SK-N-SH treated with all-trans-retinoic acid at 6 μM for 48 hours (cell line): ENCODE measurements around the gene ARHGAP15.

ENCODE experiments used
- ATAC-seq: fragments of 200-7000 bp; cut with Tn5 transposase; 3 replicates; pipeline ENCODE4 v1.9.1; 2020; ENCODE audit warnings: mild to moderate bottlenecking, moderate library complexity
- ARNTL ChIP-seq: fragments of 450-650 bp; formaldehyde crosslinking; IDR thresholded peaks from 2 replicates; pipeline ENCODE4 v1.5.0; 2020; ENCODE audit warnings: low read depth, mild to moderate bottlenecking, moderate library complexity, borderline replicate concordance
- BACH2 ChIP-seq: fragments of 250-450 bp; sonication (Bioruptor Pico); IDR thresholded peaks from 2 replicates; pipeline ENCODE4 v1.9.0; 2021; ENCODE audit warnings: mild to moderate bottlenecking, borderline replicate concordance
- CSDC2 ChIP-seq: fragments of 250-450 bp; sonication (Bioruptor Pico); IDR thresholded peaks from 2 replicates; pipeline ENCODE4 v1.5.0; 2020; ENCODE audit warnings: mild to moderate bottlenecking, moderate library complexity
- ESRRG ChIP-seq: fragments of 250-450 bp; sonication (Bioruptor Pico); IDR thresholded peaks from 2 replicates; pipeline ENCODE4 v1.6.1; 2021; ENCODE audit warnings: mild to moderate bottlenecking
- GLIS3 ChIP-seq: fragments of 250-450 bp; sonication (Bioruptor Pico); IDR thresholded peaks from 2 replicates; pipeline ENCODE4 v1.5.0; 2020; ENCODE audit warnings: mild to moderate bottlenecking, moderate library complexity
- ISL1 ChIP-seq: fragments of 250-450 bp; sonication (Bioruptor Pico); IDR thresholded peaks from 2 replicates; pipeline ENCODE4 v2.1.2; 2022; ENCODE audit warnings: mild to moderate bottlenecking, moderate library complexity
- OSR1 ChIP-seq: fragments of 250-450 bp; sonication (Bioruptor Pico); IDR thresholded peaks from 2 replicates; pipeline ENCODE4 v1.8.0; 2022; ENCODE audit warnings: moderate library complexity, mild to moderate bottlenecking, inconsistent platforms
- PPARA ChIP-seq: fragments of 250-450 bp; sonication (Bioruptor Pico); IDR thresholded peaks from 2 replicates; pipeline ENCODE4 v1.5.0; 2020; ENCODE audit warnings: mild to moderate bottlenecking, borderline replicate concordance
- RARB ChIP-seq: fragments of 250-450 bp; sonication (Bioruptor Pico); IDR thresholded peaks from 2 replicates; pipeline ENCODE4 v1.8.0; 2021; ENCODE audit warnings: mild to moderate bottlenecking, moderate library complexity
- SNAI2 ChIP-seq: fragments of 250-450 bp; sonication (Bioruptor Pico); IDR thresholded peaks from 2 replicates; pipeline ENCODE4 v1.5.0; 2020; ENCODE audit warnings: mild to moderate bottlenecking, moderate library complexity
- TCF4 ChIP-seq: fragments of 250-450 bp; sonication (Bioruptor Pico); IDR thresholded peaks from 2 replicates; pipeline ENCODE4 v1.8.0; 2021; ENCODE audit warnings: mild to moderate bottlenecking, moderate library complexity, borderline replicate concordance
- TOX ChIP-seq: fragments of 250-450 bp; sonication (Bioruptor Pico); IDR thresholded peaks from 2 replicates; pipeline ENCODE4 v1.8.0; 2021; ENCODE audit warnings: mild to moderate bottlenecking, moderate library complexity, borderline replicate concordance
- ZC3H10 ChIP-seq: fragments of 250-450 bp; sonication (Bioruptor Pico); IDR thresholded peaks from 2 replicates; pipeline ENCODE4 v1.5.1; 2021; ENCODE audit warnings: mild to moderate bottlenecking, moderate library complexity
- ZFP3 ChIP-seq: fragments of 250-450 bp; sonication (Bioruptor Pico); IDR thresholded peaks from 2 replicates; pipeline ENCODE4 v1.5.0; 2020; ENCODE audit warnings: mild to moderate bottlenecking, moderate library complexity
- ZFP30 ChIP-seq: fragments of 450-650 bp; formaldehyde crosslinking; IDR thresholded peaks from 2 replicates; pipeline ENCODE4 v1.5.0; 2022; ENCODE audit warnings: mild to moderate bottlenecking, moderate library complexity
- ZNF565 ChIP-seq: fragments of 450-650 bp; formaldehyde crosslinking; conservative IDR thresholded peaks from 2 replicates; pipeline ENCODE4 v1.5.0; 2020; ENCODE audit warnings: low read depth, mild to moderate bottlenecking, moderate library complexity
- ZNF70 ChIP-seq: fragments of 450-650 bp; formaldehyde crosslinking; IDR thresholded peaks from 2 replicates; pipeline ENCODE4 v1.5.0; 2020; ENCODE audit warnings: mild to moderate bottlenecking, moderate library complexity
- ZNF8 ChIP-seq: fragments of 450-650 bp; formaldehyde crosslinking; IDR thresholded peaks from 2 replicates; pipeline ENCODE4 v1.5.0; 2020; ENCODE audit warnings: mild to moderate bottlenecking, moderate library complexity
- TF ChIP-seq, protein P1 (sequence below): fragments of 250-450 bp; sonication (Bioruptor Pico); IDR thresholded peaks from 2 replicates; pipeline ENCODE4 v1.8.0; 2021; ENCODE audit warnings: low read depth, mild to moderate bottlenecking, moderate library complexity, borderline replicate concordance
- TF ChIP-seq, protein P2 (sequence below): fragments of 250-450 bp; sonication (Bioruptor Pico); IDR thresholded peaks from 2 replicates; pipeline ENCODE4 v1.5.1; 2021; ENCODE audit warnings: mild to moderate bottlenecking, moderate library complexity
- TF ChIP-seq, protein P3 (sequence below): fragments of 250-450 bp; sonication (Bioruptor Pico); IDR thresholded peaks from 2 replicates; pipeline ENCODE4 v1.5.0; 2020; ENCODE audit warnings: mild to moderate bottlenecking, moderate library complexity
- TF ChIP-seq, protein P4 (sequence below): fragments of 250-450 bp; sonication (Bioruptor Pico); IDR thresholded peaks from 2 replicates; pipeline ENCODE4 v1.8.0; 2020; ENCODE audit warnings: mild to moderate bottlenecking, moderate library complexity, borderline replicate concordance
- TF ChIP-seq, protein P5 (sequence below): fragments of 250-450 bp; sonication (Bioruptor Pico); IDR thresholded peaks from 2 replicates; pipeline ENCODE4 v1.5.1; 2020; ENCODE audit warnings: low read depth, mild to moderate bottlenecking, moderate library complexity

Gene ARHGAP15

DNA sequence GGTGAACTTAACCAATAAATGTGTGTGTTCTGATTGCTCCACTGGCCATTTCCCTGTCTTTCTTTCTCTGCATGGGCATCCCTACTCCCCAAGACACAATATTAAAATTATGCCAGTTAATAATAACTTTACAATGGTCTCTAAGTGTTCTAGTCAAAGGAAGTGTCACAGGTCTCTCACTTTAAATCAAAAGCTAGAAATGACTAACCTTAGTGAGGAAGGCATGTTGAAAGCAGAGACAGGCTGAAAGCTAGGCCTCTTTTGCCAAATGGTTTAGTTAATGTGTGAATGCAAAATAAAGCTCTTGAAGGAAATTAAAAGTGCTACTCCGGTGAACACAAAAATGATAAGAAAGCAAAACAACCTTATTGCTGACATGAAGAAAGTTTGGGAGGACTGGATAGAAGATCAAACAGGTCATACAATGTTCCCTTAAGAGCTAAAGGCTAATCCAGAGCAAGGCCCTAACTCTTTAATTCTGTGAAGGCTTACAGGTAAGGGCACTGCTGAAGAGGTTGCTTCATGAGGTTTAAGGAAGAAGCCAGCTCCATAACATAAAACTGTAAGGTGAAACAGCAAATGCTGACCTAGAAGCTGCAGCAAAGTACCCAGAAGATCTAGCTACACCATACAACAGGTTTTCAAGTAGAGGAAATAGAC, 44.0 kb upstream of the ARHGAP15 start:
- TF ChIP-seq TOX (CRISPR knock-in tag) (no peak), ZFP3 (CRISPR knock-in tag) (no peak), BACH2 (CRISPR knock-in tag) (no peak), CSDC2 (CRISPR knock-in tag) (no peak), PPARA (CRISPR knock-in tag) (no peak), ESRRG (CRISPR knock-in tag) (no peak), ZNF8 (no peak), RARB (CRISPR knock-in tag) (no peak), ISL1 (CRISPR knock-in tag) (no peak), TCF4 (CRISPR knock-in tag) (no peak), OSR1 (no peak), ZNF70 (CRISPR knock-in tag) (no peak)
- TF ChIP-seq, protein P1, sequence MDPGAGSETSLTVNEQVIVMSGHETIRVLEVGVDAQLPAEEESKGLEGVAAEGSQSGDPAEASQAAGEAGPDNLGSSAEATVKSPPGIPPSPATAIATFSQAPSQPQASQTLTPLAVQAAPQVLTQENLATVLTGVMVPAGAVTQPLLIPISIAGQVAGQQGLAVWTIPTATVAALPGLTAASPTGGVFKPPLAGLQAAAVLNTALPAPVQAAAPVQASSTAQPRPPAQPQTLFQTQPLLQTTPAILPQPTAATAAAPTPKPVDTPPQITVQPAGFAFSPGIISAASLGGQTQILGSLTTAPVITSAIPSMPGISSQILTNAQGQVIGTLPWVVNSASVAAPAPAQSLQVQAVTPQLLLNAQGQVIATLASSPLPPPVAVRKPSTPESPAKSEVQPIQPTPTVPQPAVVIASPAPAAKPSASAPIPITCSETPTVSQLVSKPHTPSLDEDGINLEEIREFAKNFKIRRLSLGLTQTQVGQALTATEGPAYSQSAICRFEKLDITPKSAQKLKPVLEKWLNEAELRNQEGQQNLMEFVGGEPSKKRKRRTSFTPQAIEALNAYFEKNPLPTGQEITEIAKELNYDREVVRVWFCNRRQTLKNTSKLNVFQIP (CRISPR knock-in tag), result no peak
- TF ChIP-seq, protein P2, sequence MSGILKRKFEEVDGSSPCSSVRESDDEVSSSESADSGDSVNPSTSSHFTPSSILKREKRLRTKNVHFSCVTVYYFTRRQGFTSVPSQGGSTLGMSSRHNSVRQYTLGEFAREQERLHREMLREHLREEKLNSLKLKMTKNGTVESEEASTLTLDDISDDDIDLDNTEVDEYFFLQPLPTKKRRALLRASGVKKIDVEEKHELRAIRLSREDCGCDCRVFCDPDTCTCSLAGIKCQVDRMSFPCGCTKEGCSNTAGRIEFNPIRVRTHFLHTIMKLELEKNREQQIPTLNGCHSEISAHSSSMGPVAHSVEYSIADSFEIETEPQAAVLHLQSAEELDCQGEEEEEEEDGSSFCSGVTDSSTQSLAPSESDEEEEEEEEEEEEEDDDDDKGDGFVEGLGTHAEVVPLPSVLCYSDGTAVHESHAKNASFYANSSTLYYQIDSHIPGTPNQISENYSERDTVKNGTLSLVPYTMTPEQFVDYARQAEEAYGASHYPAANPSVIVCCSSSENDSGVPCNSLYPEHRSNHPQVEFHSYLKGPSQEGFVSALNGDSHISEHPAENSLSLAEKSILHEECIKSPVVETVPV (CRISPR knock-in tag), result no peak
- TF ChIP-seq, protein P3, sequence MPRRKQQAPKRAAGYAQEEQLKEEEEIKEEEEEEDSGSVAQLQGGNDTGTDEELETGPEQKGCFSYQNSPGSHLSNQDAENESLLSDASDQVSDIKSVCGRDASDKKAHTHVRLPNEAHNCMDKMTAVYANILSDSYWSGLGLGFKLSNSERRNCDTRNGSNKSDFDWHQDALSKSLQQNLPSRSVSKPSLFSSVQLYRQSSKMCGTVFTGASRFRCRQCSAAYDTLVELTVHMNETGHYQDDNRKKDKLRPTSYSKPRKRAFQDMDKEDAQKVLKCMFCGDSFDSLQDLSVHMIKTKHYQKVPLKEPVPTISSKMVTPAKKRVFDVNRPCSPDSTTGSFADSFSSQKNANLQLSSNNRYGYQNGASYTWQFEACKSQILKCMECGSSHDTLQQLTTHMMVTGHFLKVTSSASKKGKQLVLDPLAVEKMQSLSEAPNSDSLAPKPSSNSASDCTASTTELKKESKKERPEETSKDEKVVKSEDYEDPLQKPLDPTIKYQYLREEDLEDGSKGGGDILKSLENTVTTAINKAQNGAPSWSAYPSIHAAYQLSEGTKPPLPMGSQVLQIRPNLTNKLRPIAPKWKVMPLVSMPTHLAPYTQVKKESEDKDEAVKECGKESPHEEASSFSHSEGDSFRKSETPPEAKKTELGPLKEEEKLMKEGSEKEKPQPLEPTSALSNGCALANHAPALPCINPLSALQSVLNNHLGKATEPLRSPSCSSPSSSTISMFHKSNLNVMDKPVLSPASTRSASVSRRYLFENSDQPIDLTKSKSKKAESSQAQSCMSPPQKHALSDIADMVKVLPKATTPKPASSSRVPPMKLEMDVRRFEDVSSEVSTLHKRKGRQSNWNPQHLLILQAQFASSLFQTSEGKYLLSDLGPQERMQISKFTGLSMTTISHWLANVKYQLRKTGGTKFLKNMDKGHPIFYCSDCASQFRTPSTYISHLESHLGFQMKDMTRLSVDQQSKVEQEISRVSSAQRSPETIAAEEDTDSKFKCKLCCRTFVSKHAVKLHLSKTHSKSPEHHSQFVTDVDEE (CRISPR knock-in tag), result no peak
- TF ChIP-seq, all 23 proteins: peak for 0

DNA sequence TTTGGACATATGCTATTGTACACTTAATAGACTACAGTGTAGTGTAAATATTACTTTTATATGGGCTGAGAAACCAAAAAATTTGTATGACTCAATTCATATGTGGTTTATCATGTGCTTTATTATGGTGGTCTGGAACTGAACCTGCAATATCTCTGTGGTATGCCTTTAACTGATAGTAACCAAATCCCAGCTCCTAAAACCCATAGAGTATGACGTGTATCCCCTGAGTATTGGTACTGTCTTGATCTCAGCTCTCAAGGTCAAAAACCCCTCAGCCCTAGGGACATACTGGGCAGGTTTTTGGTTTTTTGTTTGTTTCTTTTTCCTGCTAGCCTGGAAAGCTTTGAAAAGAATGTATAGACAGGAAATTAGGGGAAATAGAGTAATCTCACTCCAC, 42.2 kb upstream of the ARHGAP15 start:
- TF ChIP-seq SNAI2 (CRISPR knock-in tag) (no peak), ISL1 (CRISPR knock-in tag) (no peak), GLIS3 (CRISPR knock-in tag) (no peak), CSDC2 (CRISPR knock-in tag) (no peak), RARB (CRISPR knock-in tag) (no peak), TCF4 (CRISPR knock-in tag) (no peak), ZFP30 (CRISPR knock-in tag) (no peak), TOX (CRISPR knock-in tag) (no peak), ARNTL (CRISPR knock-in tag) (no peak), BACH2 (CRISPR knock-in tag) (no peak), ZNF8 (no peak), ZC3H10 (no peak), PPARA (CRISPR knock-in tag) (no peak), ZNF565 (CRISPR knock-in tag) (no peak), ZFP3 (CRISPR knock-in tag) (no peak)
- TF ChIP-seq, protein P4, sequence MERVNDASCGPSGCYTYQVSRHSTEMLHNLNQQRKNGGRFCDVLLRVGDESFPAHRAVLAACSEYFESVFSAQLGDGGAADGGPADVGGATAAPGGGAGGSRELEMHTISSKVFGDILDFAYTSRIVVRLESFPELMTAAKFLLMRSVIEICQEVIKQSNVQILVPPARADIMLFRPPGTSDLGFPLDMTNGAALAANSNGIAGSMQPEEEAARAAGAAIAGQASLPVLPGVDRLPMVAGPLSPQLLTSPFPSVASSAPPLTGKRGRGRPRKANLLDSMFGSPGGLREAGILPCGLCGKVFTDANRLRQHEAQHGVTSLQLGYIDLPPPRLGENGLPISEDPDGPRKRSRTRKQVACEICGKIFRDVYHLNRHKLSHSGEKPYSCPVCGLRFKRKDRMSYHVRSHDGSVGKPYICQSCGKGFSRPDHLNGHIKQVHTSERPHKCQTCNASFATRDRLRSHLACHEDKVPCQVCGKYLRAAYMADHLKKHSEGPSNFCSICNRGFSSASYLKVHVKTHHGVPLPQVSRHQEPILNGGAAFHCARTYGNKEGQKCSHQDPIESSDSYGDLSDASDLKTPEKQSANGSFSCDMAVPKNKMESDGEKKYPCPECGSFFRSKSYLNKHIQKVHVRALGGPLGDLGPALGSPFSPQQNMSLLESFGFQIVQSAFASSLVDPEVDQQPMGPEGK (CRISPR knock-in tag), result no peak
- TF ChIP-seq, protein P5, sequence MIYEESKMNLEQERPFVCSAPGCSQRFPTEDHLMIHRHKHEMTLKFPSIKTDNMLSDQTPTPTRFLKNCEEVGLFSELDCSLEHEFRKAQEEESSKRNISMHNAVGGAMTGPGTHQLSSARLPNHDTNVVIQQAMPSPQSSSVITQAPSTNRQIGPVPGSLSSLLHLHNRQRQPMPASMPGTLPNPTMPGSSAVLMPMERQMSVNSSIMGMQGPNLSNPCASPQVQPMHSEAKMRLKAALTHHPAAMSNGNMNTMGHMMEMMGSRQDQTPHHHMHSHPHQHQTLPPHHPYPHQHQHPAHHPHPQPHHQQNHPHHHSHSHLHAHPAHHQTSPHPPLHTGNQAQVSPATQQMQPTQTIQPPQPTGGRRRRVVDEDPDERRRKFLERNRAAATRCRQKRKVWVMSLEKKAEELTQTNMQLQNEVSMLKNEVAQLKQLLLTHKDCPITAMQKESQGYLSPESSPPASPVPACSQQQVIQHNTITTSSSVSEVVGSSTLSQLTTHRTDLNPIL (CRISPR knock-in tag), result no peak
- TF ChIP-seq, protein P3 (CRISPR knock-in tag), result no peak
- TF ChIP-seq, protein P1 (CRISPR knock-in tag), result no peak
- ATAC-seq, result no peak

More for the DNA sequence above, 44.0 kb upstream of the ARHGAP15 start:
- ATAC-seq, result no peak
